ENCODE results near the gene DEPP1.
A peak's percentile ranks its signal among the peaks of the same experiment; 100 is the strongest.

DNA sequence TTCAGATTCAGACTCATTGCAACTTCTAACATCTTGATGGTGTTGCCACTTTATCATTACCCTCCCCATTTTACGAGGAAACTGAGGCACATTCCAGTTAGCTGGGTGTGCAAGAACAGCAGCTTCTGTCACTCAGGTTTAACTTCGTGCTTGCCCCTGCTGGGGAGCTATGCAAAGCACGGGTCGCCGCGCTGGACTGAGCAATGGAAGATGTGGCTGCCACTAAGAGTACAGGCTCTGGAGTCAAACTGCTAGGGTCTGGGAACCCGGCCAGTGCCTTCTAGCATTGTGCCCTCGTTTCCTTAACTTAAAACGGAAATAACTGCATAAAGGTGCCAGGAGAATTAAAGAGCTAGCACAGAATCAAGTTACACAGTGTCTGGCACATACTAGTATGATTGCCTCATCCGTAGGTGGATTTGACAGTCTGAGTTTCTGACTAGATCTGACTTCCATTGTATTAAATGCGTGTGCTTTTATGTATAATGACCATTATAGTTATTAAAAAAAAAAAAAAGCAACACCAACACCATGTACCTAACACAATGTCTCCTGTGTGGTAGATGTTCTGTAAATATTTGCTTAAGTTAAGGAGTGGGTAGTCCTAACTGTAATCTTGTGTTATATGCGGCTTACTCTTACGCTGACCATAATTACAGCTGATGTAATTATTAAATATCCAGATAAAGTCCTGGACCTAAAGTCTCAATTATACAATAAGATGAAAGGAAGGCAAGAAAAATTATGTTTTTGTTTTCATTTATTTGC lies 23.0 kb upstream of the DEPP1 start:
- TF ChIP-seq TAF1 (IDR thresholded peaks at IDR 0.05; ENCODE audit: low read depth) = no peak
- TF ChIP-seq, protein P1, sequence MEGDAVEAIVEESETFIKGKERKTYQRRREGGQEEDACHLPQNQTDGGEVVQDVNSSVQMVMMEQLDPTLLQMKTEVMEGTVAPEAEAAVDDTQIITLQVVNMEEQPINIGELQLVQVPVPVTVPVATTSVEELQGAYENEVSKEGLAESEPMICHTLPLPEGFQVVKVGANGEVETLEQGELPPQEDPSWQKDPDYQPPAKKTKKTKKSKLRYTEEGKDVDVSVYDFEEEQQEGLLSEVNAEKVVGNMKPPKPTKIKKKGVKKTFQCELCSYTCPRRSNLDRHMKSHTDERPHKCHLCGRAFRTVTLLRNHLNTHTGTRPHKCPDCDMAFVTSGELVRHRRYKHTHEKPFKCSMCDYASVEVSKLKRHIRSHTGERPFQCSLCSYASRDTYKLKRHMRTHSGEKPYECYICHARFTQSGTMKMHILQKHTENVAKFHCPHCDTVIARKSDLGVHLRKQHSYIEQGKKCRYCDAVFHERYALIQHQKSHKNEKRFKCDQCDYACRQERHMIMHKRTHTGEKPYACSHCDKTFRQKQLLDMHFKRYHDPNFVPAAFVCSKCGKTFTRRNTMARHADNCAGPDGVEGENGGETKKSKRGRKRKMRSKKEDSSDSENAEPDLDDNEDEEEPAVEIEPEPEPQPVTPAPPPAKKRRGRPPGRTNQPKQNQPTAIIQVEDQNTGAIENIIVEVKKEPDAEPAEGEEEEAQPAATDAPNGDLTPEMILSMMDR (IDR thresholded peaks at IDR 0.05; ENCODE audit: poor library complexity, severe bottlenecking) = peak; percentile 33
- TF ChIP-seq EZH2 (IDR thresholded peaks at IDR 0.05; ENCODE audit: borderline replicate concordance, insufficient read depth, low read length, poor library complexity, severe bottlenecking) = no peak
- TF ChIP-seq POLR2AphosphoS5 (IDR thresholded peaks at IDR 0.05) = no peak
